Measurements from ENCODE around the gene MRPL1.
"Not testable (repeated sequence)": the region's sequence is repeated elsewhere in the genome, so short reads cannot be mapped to it uniquely, and the experiment has no call there.

MRPL1 gene

DNA sequence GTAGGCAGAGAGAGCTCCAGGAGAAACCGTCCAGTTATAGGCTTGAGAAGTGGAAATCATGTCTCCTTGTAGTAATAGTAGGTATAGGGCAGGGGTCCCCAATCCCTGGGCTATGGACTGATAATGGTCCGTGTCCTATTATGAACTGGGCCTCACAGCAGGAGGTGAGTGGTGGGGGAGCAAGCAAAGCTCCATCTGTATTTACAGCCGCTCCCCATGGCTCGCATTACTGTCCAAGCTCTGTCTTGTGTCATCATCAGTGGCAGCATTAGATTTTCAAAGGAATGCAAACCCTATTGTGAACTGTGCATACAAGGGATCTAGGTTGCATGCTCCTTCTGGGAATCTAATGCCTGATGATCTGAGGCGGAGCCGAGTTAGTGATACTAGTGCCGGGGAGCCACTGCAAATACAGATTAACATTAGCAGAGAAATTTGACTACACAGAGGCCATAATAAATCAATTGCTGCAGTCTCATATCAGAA is 67.6 kb downstream of the MRPL1 start:
- Histone ChIP-seq H3K9me3 (ENCODE audit: low read depth, low read length) (no peaks in the 10 kb centered on the region), H3K4me3 (no peak overlapping the region), H3K36me3 (ENCODE audit: insufficient read depth, low read length) (peaks cover 2% of the 10 kb centered on the region), H3K27ac (no peak overlapping the region), H3K9ac (ENCODE audit: insufficient read length) (no peak overlapping the region)
- DNase-seq (ENCODE audit: low read depth, low spot score), result no peak
- TF ChIP-seq POLR2AphosphoS5 (IDR thresholded peaks at IDR 0.05; ENCODE audit: borderline replicate concordance, low read depth, low read length), result no peak
- TF ChIP-seq FOXP2 (optimal IDR thresholded peaks at IDR 0.05; ENCODE audit: control extremely low read depth, extremely low read length, insufficient read depth), result no peak
- no peak for TF ChIP-seq EZH2 (IDR thresholded peaks at IDR 0.05)

DNA sequence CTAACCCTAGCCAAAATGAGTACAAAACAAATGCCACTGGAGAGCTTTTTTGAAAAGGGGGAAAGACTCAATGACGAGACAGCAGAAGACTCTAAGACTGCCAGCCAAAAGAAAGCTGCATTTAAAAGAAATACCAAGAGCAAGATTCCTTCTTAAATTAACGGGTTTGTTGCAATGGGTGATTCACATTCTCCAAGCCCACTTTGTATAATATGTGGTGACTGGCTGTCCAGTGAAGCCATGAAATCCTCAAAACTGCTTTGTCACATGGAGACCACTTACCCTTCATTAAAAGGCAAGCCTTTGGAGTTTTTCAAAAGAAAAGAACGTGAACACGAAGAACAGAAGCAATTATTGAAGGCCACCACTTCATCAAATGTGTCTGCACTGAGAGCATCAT is 68.2 kb downstream of the MRPL1 start:
- DNase-seq (ENCODE audit: low read depth, low spot score), result no peak

DNA sequence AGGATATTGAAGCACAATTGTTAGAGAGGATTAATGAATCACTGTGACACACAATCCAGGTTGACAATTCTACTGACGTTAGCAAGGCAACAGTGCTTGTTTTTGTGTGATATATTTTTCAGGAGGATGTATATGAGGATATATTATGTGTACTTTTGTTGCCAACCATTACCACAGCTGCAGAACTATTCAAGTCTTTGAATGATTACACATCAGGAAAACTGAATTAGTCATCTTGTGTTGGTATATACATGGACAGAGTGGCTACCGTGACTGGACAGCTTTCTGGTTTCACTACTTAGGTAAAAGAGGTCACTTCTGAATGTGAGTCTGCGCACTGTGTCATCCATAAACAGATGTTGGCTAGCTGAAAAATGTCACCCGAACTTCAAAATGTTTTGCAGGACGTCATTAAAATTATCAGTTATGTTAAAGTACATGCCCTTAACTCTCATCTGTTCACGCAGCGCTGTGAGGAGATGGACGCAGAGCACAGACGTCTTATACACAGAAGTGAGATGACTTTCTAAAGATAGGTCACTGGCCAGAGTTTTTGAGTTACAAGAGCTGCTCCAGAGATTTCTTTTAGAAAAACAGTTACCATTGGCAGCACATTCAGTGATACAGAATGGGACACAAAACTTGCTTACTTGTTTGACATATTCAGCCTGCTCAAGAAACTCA is 69.0 kb downstream of the MRPL1 start:
- TF ChIP-seq FOXP2 (optimal IDR thresholded peaks at IDR 0.05; ENCODE audit: control extremely low read depth, extremely low read length, insufficient read depth) (no peak), POLR2AphosphoS5 (IDR thresholded peaks at IDR 0.05; ENCODE audit: borderline replicate concordance, low read depth, low read length) (no peak), EZH2 (IDR thresholded peaks at IDR 0.05) (no peak)
- no peak for DNase-seq (ENCODE audit: low read depth, low spot score)
- H3K36me3 ChIP-seq (ENCODE audit: insufficient read depth, low read length), result peaks cover 2% of the 10 kb centered on the region
- H3K27ac ChIP-seq, result no peak overlapping the region
- H3K9me3 ChIP-seq (ENCODE audit: low read depth, low read length), result no peaks in the 10 kb centered on the region
- H3K9ac ChIP-seq (ENCODE audit: insufficient read length), result no peak overlapping the region
- no peak overlapping the region for H3K4me3 ChIP-seq

More for the DNA sequence above, 68.2 kb downstream of the MRPL1 start:
- no peak overlapping the region for H3K27ac ChIP-seq
- no peaks in the 10 kb centered on the region for H3K9me3 ChIP-seq (ENCODE audit: low read depth, low read length)
- no peak overlapping the region for H3K9ac ChIP-seq (ENCODE audit: insufficient read length)
- H3K4me3 ChIP-seq, result no peak overlapping the region
- peaks cover 2% of the 10 kb centered on the region for H3K36me3 ChIP-seq (ENCODE audit: insufficient read depth, low read length)
- TF ChIP-seq POLR2AphosphoS5 (IDR thresholded peaks at IDR 0.05; ENCODE audit: borderline replicate concordance, low read depth, low read length), result no peak
- TF ChIP-seq EZH2 (IDR thresholded peaks at IDR 0.05), result no peak
- no peak for TF ChIP-seq FOXP2 (optimal IDR thresholded peaks at IDR 0.05; ENCODE audit: control extremely low read depth, extremely low read length, insufficient read depth)

DNA sequence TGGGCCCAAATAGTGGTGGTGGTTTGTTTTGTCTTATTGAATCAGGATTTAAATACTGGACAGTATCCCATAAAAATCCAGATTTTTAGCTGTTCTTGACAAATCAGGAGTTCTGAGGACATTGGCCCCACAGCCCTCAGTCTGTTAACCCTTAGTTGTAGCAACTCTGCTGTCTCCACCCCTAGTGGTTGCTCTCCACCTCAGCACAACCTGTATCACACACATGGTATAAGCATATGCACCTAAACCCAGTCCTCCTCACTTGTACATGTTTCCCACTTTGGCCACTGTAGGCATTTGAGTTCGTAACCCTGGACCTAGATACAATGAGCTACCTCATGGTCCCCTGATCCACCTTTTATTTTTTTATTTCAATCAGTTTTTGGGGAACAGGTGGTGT is 75.9 kb downstream of the MRPL1 start:
- H3K36me3 ChIP-seq (ENCODE audit: insufficient read depth, low read length), result peaks cover 9% of the 10 kb centered on the region
- no peak overlapping the region for H3K4me3 ChIP-seq
- H3K27ac ChIP-seq, result no peak overlapping the region
- no peak overlapping the region for H3K9ac ChIP-seq (ENCODE audit: insufficient read length)
- TF ChIP-seq EZH2 (IDR thresholded peaks at IDR 0.05) (no peak), FOXP2 (optimal IDR thresholded peaks at IDR 0.05; ENCODE audit: control extremely low read depth, extremely low read length, insufficient read depth) (no peak), POLR2AphosphoS5 (IDR thresholded peaks at IDR 0.05; ENCODE audit: borderline replicate concordance, low read depth, low read length) (no peak)
- no peaks in the 10 kb centered on the region for H3K9me3 ChIP-seq (ENCODE audit: low read depth, low read length)
- DNase-seq (ENCODE audit: low read depth, low spot score), result no peak

DNA sequence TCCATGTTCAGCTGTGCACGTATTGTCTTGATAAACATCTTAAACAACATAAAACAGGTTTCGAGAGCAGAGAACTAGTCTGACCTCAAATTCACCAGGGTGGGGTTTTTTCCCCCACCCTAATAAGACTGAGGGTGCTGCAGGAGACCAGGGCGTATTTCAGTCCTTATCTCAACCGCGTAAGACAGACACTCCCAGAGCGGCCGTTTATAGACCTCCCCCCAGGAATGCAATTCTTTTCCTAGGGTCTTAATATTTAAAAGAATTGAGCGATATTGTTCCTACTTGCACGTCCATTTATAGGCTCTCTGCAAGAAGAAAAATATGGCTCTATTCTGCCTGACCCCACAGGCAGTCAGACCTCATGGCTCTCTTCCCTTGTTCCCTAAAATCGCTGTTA is 83.3 kb downstream of the MRPL1 start:
- not testable (repeated sequence) for H3K9me3 ChIP-seq (ENCODE audit: low read depth, low read length); H3K9ac ChIP-seq (ENCODE audit: insufficient read length); H3K36me3 ChIP-seq (ENCODE audit: insufficient read depth, low read length); DNase-seq (ENCODE audit: low read depth, low spot score); H3K4me3 ChIP-seq; H3K27ac ChIP-seq

DNA sequence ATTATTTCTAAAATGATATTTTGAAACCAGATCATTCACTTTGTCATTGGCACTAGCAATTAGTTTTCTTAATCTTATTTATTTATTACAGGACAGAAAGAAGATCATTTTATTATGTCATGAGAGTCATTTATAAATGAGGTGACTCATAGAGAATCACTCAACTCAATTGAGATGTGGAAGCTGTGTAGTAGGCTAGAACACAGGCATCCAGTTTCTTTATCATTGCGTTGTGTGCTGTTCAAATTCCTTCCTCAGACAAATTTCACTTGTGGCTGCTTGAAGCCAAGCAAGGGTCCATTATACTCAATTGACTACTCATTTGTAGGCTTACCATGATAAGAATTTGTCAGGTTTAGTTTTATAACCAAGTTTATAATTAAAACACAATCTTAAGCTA is 87.6 kb downstream of the MRPL1 start:
- no peak for DNase-seq (ENCODE audit: low read depth, low spot score)
- H3K9ac ChIP-seq (ENCODE audit: insufficient read length), result no peak overlapping the region
- TF ChIP-seq POLR2AphosphoS5 (IDR thresholded peaks at IDR 0.05; ENCODE audit: borderline replicate concordance, low read depth, low read length), result no peak
- TF ChIP-seq FOXP2 (optimal IDR thresholded peaks at IDR 0.05; ENCODE audit: control extremely low read depth, extremely low read length, insufficient read depth), result no peak
- TF ChIP-seq EZH2 (IDR thresholded peaks at IDR 0.05), result no peak
- H3K27ac ChIP-seq, result no peak overlapping the region
- H3K4me3 ChIP-seq, result no peak overlapping the region
- no peaks in the 10 kb centered on the region for H3K9me3 ChIP-seq (ENCODE audit: low read depth, low read length)
- peaks cover 5% of the 10 kb centered on the region for H3K36me3 ChIP-seq (ENCODE audit: insufficient read depth, low read length)

DNA sequence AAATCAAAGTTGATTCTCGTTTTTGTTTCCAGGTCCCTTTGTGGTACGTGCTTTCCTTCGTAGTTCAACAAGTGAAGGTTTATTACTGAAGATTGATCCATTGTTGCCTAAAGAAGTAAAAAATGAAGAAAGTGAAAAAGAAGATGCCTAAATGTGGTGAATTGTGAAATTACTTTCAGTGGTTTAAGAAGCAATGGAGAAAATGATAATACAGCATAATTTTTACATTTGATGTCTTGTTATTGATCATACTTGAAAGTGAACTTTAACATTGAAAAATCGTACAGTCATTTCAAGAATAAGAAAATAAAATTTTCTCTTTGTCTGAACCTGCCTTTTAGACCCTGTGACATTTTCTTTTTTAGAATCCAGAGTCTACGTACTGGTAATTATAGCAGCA is 89.8 kb downstream of the MRPL1 start:
- Histone ChIP-seq H3K9me3 (ENCODE audit: low read depth, low read length) (no peaks in the 10 kb centered on the region), H3K27ac (no peak overlapping the region), H3K4me3 (no peak overlapping the region), H3K36me3 (ENCODE audit: insufficient read depth, low read length) (peaks cover 5% of the 10 kb centered on the region), H3K9ac (ENCODE audit: insufficient read length) (no peak overlapping the region)
- no peak for TF ChIP-seq EZH2 (IDR thresholded peaks at IDR 0.05)
- no peak for TF ChIP-seq POLR2AphosphoS5 (IDR thresholded peaks at IDR 0.05; ENCODE audit: borderline replicate concordance, low read depth, low read length)
- no peak for TF ChIP-seq FOXP2 (optimal IDR thresholded peaks at IDR 0.05; ENCODE audit: control extremely low read depth, extremely low read length, insufficient read depth)
- DNase-seq (ENCODE audit: low read depth, low spot score), result no peak

DNA sequence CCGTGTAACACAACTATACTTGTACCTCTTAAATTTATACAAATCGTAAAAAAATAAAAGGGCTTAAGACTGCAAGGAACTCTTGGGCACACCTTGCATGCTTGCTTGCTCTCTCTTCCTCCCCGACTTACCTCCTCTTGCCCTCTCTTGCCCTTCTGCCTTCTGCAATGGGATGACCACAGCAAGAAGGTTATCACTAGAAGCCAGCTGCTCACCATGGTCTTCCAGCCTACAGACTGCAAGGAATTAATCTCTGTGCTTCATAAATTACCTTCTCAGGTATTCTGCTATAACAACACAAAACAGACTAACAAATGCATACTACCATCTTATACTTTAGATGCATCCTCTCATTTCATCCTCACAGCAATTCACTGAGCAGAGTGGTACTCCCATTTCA is 92.1 kb downstream of the MRPL1 start:
- Histone ChIP-seq H3K4me3 (no peak overlapping the region), H3K9me3 (ENCODE audit: low read depth, low read length) (no peaks in the 10 kb centered on the region), H3K36me3 (ENCODE audit: insufficient read depth, low read length) (peaks cover 5% of the 10 kb centered on the region), H3K9ac (ENCODE audit: insufficient read length) (no peak overlapping the region), H3K27ac (no peak overlapping the region)
- no peak for DNase-seq (ENCODE audit: low read depth, low spot score)
- TF ChIP-seq FOXP2 (optimal IDR thresholded peaks at IDR 0.05; ENCODE audit: control extremely low read depth, extremely low read length, insufficient read depth) (no peak), POLR2AphosphoS5 (IDR thresholded peaks at IDR 0.05; ENCODE audit: borderline replicate concordance, low read depth, low read length) (no peak), EZH2 (IDR thresholded peaks at IDR 0.05) (no peak)

DNA sequence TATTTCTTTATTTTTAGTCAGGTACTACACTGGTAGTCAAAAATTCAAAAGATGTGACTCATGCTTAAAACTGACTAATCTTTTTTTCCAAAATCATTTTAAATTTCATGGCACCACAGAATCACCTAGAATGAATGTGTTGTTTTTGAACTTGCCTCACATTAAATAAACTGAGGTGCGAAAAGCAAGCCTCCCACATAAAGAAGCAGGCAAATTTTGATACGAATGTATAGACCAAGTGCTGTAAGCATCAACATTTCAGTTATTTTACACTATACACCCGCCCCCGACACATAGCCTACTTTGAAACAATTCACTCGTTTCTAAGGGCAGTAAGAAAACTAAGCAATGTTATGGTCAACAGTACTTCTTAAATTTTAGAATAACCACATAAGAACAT is 94.3 kb downstream of the MRPL1 start:
- no peak for TF ChIP-seq POLR2AphosphoS5 (IDR thresholded peaks at IDR 0.05; ENCODE audit: borderline replicate concordance, low read depth, low read length)
- no peak for TF ChIP-seq FOXP2 (optimal IDR thresholded peaks at IDR 0.05; ENCODE audit: control extremely low read depth, extremely low read length, insufficient read depth)
- TF ChIP-seq EZH2 (IDR thresholded peaks at IDR 0.05), result no peak
- Histone ChIP-seq H3K36me3 (ENCODE audit: insufficient read depth, low read length) (peaks cover 5% of the 10 kb centered on the region; the same call in 1 of the 2 replicates), H3K9me3 (ENCODE audit: low read depth, low read length) (no peaks in the 10 kb centered on the region), H3K9ac (ENCODE audit: insufficient read length) (no peak overlapping the region), H3K27ac (no peak overlapping the region), H3K4me3 (no peak overlapping the region)
- no peak for DNase-seq (ENCODE audit: low read depth, low spot score)

Data from SK-N-MC (cell line).